HepG2 (cell line): Measurements from ENCODE around the gene GTF2F1. TPM values are rescaled to one million over a fixed set of nuclear protein-coding genes. Genes with fewer than 3 reads are reported as not detected.
A peak's percentile ranks its signal among the peaks of the same experiment; 100 is the strongest.

ENCODE experiments used
- ATF4 ChIP-seq, 2 experiments: fragments of 450-650 bp in 1 of 2; sonication (generic) in 1 of 2; formaldehyde crosslinking; IDR thresholded peaks; 2 replicates each; pipeline versions ENCODE4 v1.5.0 to v1.8.0; 2020 to 2022; ENCODE audit warnings: mild to moderate bottlenecking in 1 of 2, missing genetic modification reagents in 1 of 2
- DRAP1 ChIP-seq: IDR thresholded peaks from 2 replicates; pipeline ENCODE4 v1.6.1; 2016; ENCODE audit warnings: missing genetic modification reagents, missing compliant biosample characterization
- FLYWCH1 ChIP-seq: sonication (generic); formaldehyde crosslinking; IDR thresholded peaks from 2 replicates; pipeline ENCODE4 v1.8.1; 2023; ENCODE audit warnings: mild to moderate bottlenecking, missing genetic modification reagents
- HES4 ChIP-seq: sonication (generic); formaldehyde crosslinking; IDR thresholded peaks from 2 replicates; pipeline ENCODE4 v1.9.0; 2021; ENCODE audit warnings: mild to moderate bottlenecking, missing genetic modification reagents, borderline replicate concordance
- HHEX ChIP-seq: IDR thresholded peaks from 2 replicates; pipeline ENCODE4 v1.6.1; 2016; ENCODE audit warnings: control low read depth
- KLF11 ChIP-seq: IDR thresholded peaks from 2 replicates; pipeline ENCODE4 v1.6.1; 2016; ENCODE audit warnings: missing compliant biosample characterization
- KLF15 ChIP-seq: sonication (generic); formaldehyde crosslinking; IDR thresholded peaks from 2 replicates; pipeline ENCODE4 v1.8.1; 2023; ENCODE audit warnings: borderline replicate concordance, mild to moderate bottlenecking, inconsistent platforms, missing genetic modification reagents, mixed read lengths
- MTA3 ChIP-seq: sonication (generic); formaldehyde crosslinking; IDR thresholded peaks from 2 replicates; pipeline ENCODE4 v1.4.0; 2020; ENCODE audit warnings: missing genetic modification reagents
- MYNN ChIP-seq: sonication (generic); formaldehyde crosslinking; IDR thresholded peaks from 2 replicates; pipeline ENCODE4 v1.4.0; 2020; ENCODE audit warnings: mild to moderate bottlenecking, low read depth, missing genetic modification reagents
- RBM22 ChIP-seq: fragments of 200-400 bp; formaldehyde crosslinking; optimal IDR thresholded peaks from 2 replicates; pipeline ENCODE3; 2017; ENCODE audit warnings: mild to moderate bottlenecking, low read length, moderate library complexity
- SP4 ChIP-seq: sonication (generic); formaldehyde crosslinking; IDR thresholded peaks from 2 replicates; pipeline ENCODE4 v1.8.1; 2023; ENCODE audit warnings: mild to moderate bottlenecking, missing genetic modification reagents
- YEATS2 ChIP-seq: sonication (generic); formaldehyde crosslinking; IDR thresholded peaks from 2 replicates; pipeline ENCODE4 v1.4.0; 2020; ENCODE audit warnings: missing genetic modification reagents, borderline replicate concordance
- ZC3H4 ChIP-seq: sonication (generic); formaldehyde crosslinking; IDR thresholded peaks from 2 replicates; pipeline ENCODE4 v1.4.0; 2020; ENCODE audit warnings: missing genetic modification reagents, borderline replicate concordance
- ZNF296 ChIP-seq: sonication (generic); formaldehyde crosslinking; conservative IDR thresholded peaks from 2 replicates; pipeline ENCODE4 v1.5.0; 2020; ENCODE audit warnings: mild to moderate bottlenecking, missing genetic modification reagents
- ZNF496 ChIP-seq: sonication (generic); formaldehyde crosslinking; IDR thresholded peaks from 2 replicates; pipeline ENCODE4 v1.8.1; 2023; ENCODE audit warnings: mild to moderate bottlenecking, moderate library complexity, missing genetic modification reagents; ENCODE audit not compliant: insufficient replicate concordance
- ZNF772 ChIP-seq: sonication (generic); formaldehyde crosslinking; IDR thresholded peaks from 2 replicates; pipeline ENCODE4 v1.5.0; 2020; ENCODE audit warnings: mild to moderate bottlenecking, missing genetic modification reagents
- polyA plus RNA-seq, 8 experiments: library from polyadenylated mRNA; depleted of rRNA in 3 of 8; stranded (reverse) in 7 of 8; unstranded in 1 of 8; fragments of >200 nt; fragmentation: Illumina TruSeq in 4 of 8; extraction: Trizol in 4 of 8; gene quantifications; 2 replicates each; pipeline versions ENCODE4 v1.2.1 to v1.2.3, GENCODE V29; 2011 to 2016; ENCODE audit warnings: low read depth in 4 of 8, missing spikeins in 1 of 8, mixed read lengths in 1 of 8; ENCODE audit not compliant: insufficient read depth in 1 of 8
- total RNA-seq, 5 experiments: library from RNA; depleted of rRNA; stranded (reverse); fragments of >200 nt; fragmentation: Illumina TruSeq; extraction: Trizol; gene quantifications; 2 replicates each; pipeline ENCODE4 v1.2.3, GENCODE V29; 2016; ENCODE audit warnings: low read depth in 1 of 5
- TF ChIP-seq, protein P1 (sequence below): sonication (generic); formaldehyde crosslinking; IDR thresholded peaks from 2 replicates; pipeline ENCODE4 v1.4.0; 2020; ENCODE audit warnings: missing genetic modification reagents, borderline replicate concordance
- TF ChIP-seq, protein P2 (sequence below): IDR thresholded peaks from 2 replicates; pipeline ENCODE4 v1.4.0; 2020; ENCODE audit warnings: mild to moderate bottlenecking, missing genetic modification reagents
- TF ChIP-seq, protein P3 (sequence below): sonication (generic); formaldehyde crosslinking; IDR thresholded peaks from 2 replicates; pipeline ENCODE4 v1.5.1; 2020; ENCODE audit warnings: missing genetic modification reagents, mild to moderate bottlenecking, borderline replicate concordance

GTF2F1 gene
- total and polyA plus RNA-seq, 2 of the 13 experiments (the other 11 are each of a cell fraction or from before 2014, with no cell fraction given) = 27.8 to 34.1 TPM

- no peak for TF ChIP-seq KLF11 (CRISPR knock-in tag)
- no peak for TF ChIP-seq MYNN (CRISPR knock-in tag)
- TF ChIP-seq ZNF296 (CRISPR knock-in tag) = no peak
- TF ChIP-seq, protein P1, sequence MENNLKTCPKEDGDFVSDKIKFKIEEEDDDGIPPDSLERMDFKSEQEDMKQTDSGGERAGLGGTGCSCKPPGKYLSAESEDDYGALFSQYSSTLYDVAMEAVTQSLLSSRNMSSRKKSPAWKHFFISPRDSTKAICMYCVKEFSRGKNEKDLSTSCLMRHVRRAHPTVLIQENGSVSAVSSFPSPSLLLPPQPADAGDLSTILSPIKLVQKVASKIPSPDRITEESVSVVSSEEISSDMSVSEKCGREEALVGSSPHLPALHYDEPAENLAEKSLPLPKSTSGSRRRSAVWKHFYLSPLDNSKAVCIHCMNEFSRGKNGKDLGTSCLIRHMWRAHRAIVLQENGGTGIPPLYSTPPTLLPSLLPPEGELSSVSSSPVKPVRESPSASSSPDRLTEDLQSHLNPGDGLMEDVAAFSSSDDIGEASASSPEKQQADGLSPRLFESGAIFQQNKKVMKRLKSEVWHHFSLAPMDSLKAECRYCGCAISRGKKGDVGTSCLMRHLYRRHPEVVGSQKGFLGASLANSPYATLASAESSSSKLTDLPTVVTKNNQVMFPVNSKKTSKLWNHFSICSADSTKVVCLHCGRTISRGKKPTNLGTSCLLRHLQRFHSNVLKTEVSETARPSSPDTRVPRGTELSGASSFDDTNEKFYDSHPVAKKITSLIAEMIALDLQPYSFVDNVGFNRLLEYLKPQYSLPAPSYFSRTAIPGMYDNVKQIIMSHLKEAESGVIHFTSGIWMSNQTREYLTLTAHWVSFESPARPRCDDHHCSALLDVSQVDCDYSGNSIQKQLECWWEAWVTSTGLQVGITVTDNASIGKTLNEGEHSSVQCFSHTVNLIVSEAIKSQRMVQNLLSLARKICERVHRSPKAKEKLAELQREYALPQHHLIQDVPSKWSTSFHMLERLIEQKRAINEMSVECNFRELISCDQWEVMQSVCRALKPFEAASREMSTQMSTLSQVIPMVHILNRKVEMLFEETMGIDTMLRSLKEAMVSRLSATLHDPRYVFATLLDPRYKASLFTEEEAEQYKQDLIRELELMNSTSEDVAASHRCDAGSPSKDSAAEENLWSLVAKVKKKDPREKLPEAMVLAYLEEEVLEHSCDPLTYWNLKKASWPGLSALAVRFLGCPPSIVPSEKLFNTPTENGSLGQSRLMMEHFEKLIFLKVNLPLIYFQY (CRISPR knock-in tag) = peak; percentile 54; the same call in 1 of the 2 replicates
- no peak for TF ChIP-seq ATF4 (CRISPR knock-in tag; IDR thresholded peaks at IDR 0.05)
- peak; percentile 95 for TF ChIP-seq RBM22
- TF ChIP-seq FLYWCH1 (CRISPR knock-in tag) = no peak
- TF ChIP-seq HES4 = no peak
- no peak for TF ChIP-seq HHEX
- TF ChIP-seq KLF15 (CRISPR knock-in tag) = no peak
- TF ChIP-seq YEATS2 (CRISPR knock-in tag) = no peak
- 0 out of 2 replicates have a peak, but pooled peaks have one; percentile 11 for TF ChIP-seq DRAP1 (CRISPR knock-in tag)
- TF ChIP-seq SP4 (CRISPR knock-in tag) = no peak
- TF ChIP-seq ZC3H4 (CRISPR knock-in tag) = no peak
- no peak for TF ChIP-seq MTA3 (CRISPR knock-in tag)
- TF ChIP-seq, protein P2, sequence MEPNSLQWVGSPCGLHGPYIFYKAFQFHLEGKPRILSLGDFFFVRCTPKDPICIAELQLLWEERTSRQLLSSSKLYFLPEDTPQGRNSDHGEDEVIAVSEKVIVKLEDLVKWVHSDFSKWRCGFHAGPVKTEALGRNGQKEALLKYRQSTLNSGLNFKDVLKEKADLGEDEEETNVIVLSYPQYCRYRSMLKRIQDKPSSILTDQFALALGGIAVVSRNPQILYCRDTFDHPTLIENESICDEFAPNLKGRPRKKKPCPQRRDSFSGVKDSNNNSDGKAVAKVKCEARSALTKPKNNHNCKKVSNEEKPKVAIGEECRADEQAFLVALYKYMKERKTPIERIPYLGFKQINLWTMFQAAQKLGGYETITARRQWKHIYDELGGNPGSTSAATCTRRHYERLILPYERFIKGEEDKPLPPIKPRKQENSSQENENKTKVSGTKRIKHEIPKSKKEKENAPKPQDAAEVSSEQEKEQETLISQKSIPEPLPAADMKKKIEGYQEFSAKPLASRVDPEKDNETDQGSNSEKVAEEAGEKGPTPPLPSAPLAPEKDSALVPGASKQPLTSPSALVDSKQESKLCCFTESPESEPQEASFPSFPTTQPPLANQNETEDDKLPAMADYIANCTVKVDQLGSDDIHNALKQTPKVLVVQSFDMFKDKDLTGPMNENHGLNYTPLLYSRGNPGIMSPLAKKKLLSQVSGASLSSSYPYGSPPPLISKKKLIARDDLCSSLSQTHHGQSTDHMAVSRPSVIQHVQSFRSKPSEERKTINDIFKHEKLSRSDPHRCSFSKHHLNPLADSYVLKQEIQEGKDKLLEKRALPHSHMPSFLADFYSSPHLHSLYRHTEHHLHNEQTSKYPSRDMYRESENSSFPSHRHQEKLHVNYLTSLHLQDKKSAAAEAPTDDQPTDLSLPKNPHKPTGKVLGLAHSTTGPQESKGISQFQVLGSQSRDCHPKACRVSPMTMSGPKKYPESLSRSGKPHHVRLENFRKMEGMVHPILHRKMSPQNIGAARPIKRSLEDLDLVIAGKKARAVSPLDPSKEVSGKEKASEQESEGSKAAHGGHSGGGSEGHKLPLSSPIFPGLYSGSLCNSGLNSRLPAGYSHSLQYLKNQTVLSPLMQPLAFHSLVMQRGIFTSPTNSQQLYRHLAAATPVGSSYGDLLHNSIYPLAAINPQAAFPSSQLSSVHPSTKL (CRISPR knock-in tag) = no peak
- TF ChIP-seq ZNF496 (CRISPR knock-in tag) = no peak
- TF ChIP-seq, protein P3, sequence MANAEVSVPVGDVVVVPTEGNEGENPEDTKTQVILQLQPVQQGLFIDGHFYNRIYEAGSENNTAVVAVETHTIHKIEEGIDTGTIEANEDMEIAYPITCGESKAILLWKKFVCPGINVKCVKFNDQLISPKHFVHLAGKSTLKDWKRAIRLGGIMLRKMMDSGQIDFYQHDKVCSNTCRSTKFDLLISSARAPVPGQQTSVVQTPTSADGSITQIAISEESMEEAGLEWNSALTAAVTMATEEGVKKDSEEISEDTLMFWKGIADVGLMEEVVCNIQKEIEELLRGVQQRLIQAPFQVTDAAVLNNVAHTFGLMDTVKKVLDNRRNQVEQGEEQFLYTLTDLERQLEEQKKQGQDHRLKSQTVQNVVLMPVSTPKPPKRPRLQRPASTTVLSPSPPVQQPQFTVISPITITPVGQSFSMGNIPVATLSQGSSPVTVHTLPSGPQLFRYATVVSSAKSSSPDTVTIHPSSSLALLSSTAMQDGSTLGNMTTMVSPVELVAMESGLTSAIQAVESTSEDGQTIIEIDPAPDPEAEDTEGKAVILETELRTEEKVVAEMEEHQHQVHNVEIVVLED (CRISPR knock-in tag) = no peak
- TF ChIP-seq ZNF772 (CRISPR knock-in tag) = no peak
Observed at GRCh38 chr19:6412447-6413091, 19.6 kb upstream of the GTF2F1 start (continued).
